ENCODE measurements around the gene TTC28. TPM values are rescaled to one million over a fixed set of nuclear protein-coding genes. Genes with fewer than 3 reads are reported as not detected.

The TTC28 gene
- total RNA-seq, 3 donors from 2014 or later, result 9.6 to 32.3 (median 13.2) TPM

DNA sequence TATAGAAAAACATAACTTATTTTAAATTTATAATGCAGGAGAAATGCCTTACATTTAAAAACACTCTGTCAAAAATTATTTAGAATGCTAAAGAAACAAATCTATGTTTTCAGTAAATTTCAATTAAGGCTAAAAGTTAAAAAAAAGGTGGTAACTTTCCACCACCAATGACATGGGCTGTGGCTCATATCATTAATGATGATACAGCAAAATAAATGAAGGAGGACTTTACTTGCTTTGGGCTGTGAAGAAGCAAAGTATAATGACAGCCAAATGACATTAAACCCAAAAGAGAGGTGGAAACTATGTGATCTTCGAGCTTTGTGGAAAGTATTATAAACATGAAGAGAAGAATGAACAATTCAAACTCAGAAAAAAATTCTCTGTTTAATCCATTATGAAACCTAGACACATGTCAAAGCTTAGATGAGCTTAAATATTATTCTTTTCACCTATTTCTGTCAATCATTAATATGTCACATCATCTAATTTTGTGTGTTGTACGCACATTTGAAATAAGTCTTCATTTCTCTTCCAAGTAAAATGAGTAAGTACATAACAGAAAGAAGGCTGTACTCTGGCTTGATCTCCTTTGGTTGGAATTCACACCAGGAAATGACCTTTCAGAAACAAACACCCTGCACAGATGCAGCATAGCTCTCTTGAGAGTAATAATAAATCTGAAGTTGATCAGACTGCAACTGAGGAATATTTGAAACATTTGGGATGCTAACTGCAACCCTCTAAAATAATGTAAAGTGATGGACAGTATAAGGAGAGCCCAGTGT, 265.8 kb downstream of the TTC28 start:
- Histone ChIP-seq H3K4me3 (no peak overlapping the region), H3K36me3 (ENCODE audit: low read depth) (no peaks in the 10 kb centered on the region), H3K9me3 (no peaks in the 10 kb centered on the region), H3K4me1 (ENCODE audit: low read depth) (no peaks in the 10 kb centered on the region)
- DNase-seq (no peak), ATAC-seq (no peak)
- intact Hi-C loops (cut with DNase I, micrococcal nuclease), result no loop called here
- TF ChIP-seq, protein P1, sequence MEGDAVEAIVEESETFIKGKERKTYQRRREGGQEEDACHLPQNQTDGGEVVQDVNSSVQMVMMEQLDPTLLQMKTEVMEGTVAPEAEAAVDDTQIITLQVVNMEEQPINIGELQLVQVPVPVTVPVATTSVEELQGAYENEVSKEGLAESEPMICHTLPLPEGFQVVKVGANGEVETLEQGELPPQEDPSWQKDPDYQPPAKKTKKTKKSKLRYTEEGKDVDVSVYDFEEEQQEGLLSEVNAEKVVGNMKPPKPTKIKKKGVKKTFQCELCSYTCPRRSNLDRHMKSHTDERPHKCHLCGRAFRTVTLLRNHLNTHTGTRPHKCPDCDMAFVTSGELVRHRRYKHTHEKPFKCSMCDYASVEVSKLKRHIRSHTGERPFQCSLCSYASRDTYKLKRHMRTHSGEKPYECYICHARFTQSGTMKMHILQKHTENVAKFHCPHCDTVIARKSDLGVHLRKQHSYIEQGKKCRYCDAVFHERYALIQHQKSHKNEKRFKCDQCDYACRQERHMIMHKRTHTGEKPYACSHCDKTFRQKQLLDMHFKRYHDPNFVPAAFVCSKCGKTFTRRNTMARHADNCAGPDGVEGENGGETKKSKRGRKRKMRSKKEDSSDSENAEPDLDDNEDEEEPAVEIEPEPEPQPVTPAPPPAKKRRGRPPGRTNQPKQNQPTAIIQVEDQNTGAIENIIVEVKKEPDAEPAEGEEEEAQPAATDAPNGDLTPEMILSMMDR (IDR thresholded peaks at IDR 0.05), result no peak

DNA sequence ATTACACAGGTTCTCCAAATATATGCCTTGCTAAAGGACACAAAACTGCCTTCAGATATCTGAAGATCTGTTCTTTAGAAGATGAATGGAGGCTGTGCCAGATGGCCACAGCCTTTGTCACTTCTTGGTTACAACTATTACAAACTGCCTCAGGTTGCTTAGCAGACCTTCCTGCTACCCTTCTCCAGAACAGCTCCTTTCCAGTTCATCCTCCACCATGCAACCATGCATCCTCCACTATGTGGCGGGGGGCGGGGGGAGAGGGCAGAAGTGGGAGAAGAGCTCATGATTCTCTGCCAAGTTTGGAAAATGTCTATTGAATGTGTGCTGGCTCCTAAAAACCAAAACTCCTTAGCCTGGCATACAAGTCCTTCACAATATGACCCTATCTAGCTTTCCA, 267.5 kb downstream of the TTC28 start:
- H3K4me3 ChIP-seq, result no peak overlapping the region
- no peaks in the 10 kb centered on the region for H3K9me3 ChIP-seq
- H3K4me1 ChIP-seq (ENCODE audit: low read depth), result no peaks in the 10 kb centered on the region
- TF ChIP-seq, protein P1 (IDR thresholded peaks at IDR 0.05), result no peak
- no peak for DNase-seq
- intact Hi-C loops (cut with DNase I, micrococcal nuclease), result no loop called here
- ATAC-seq, result no peak
- H3K36me3 ChIP-seq (ENCODE audit: low read depth), result no peaks in the 10 kb centered on the region

DNA sequence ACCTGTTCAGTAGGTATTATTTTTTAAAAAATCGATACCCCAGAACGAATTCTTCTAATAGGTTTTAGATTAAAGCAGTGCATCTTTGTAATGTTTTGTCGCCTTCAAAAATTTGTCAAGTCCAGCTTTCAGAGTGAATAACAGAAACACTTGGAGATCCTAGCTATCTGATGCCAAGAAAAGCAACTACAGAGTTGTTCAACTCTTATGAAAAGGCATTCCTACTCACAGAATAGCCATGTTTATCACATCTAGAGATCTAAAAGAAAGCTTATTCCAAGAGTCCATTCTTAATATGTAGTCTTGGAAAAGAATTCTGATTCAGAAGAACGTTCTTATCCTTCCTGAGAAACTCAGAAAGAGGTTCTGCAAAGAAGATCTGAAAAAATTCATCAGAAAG, 268.5 kb downstream of the TTC28 start:
- DNase-seq (no peak), ATAC-seq (no peak)

DNA sequence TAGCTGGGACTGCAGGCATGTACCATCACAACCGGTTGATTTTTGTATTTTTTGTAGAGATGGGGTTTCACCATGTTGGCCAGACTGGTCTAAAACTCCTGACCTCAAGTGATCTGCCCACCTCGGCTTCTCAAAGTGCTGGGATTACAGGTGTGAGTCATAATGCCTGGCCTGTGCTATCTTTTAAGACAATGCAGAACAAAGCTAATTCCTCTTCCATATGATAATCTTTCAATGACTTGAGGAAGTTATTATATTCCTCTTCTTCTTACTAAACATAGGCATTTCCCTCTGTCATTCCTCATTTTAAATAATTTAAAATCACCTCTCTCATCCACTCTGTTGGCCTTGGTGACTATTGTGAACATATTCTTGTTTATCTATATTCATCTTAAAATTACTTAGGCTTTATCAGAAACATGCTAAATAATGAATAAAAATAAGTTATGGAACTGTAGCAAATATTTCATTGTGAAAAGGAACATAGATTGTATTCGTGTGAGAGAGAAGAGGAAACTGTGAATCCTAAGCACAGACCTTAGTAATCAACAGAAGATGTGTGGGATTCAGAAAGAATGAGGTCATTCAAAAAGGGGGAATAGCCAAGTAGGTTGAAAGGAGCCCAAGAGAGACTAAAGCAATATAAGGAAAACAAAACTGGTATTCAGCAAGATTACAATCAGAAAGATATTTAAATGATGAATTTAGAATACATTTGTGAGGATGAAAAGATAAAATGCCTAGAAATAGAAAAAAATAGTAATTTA, 269.4 kb downstream of the TTC28 start:
- TF ChIP-seq, protein P1 (IDR thresholded peaks at IDR 0.05), result no peak
- ATAC-seq (no peak), DNase-seq (no peak)
- no peak overlapping the region for H3K4me3 ChIP-seq
- no peaks in the 10 kb centered on the region for H3K9me3 ChIP-seq
- H3K4me1 ChIP-seq (ENCODE audit: low read depth), result no peaks in the 10 kb centered on the region
- intact Hi-C loops (cut with DNase I, micrococcal nuclease), result no loop called here
- H3K36me3 ChIP-seq (ENCODE audit: low read depth), result no peaks in the 10 kb centered on the region

More for the DNA sequence above, 268.5 kb downstream of the TTC28 start:
- TF ChIP-seq, protein P1 (IDR thresholded peaks at IDR 0.05), result no peak
- Histone ChIP-seq H3K9me3 (no peaks in the 10 kb centered on the region), H3K4me1 (ENCODE audit: low read depth) (no peaks in the 10 kb centered on the region), H3K4me3 (no peak overlapping the region), H3K36me3 (ENCODE audit: low read depth) (no peaks in the 10 kb centered on the region)
- intact Hi-C loops (cut with DNase I, micrococcal nuclease), result no loop called here

DNA sequence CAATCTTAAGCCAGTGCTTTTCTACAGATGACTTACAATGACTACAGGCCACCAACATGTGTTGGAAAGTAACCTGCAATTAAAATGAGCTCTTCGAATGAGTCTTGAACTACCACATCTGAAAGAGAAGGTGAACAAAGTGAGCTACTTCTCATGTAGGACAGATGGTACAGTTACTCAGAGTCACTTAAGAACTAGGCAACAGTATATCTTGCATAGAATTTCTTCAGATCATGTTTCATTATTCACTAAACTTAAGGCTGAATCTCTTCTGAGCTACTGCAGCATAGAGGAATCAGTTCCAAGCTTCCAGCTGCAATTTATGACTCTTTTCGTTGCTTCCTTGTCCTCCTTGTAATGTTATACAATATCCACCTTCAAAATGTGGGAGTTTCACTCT, 270.9 kb downstream of the TTC28 start:
- H3K36me3 ChIP-seq (ENCODE audit: low read depth), result no peaks in the 10 kb centered on the region
- TF ChIP-seq, protein P1 (IDR thresholded peaks at IDR 0.05), result no peak
- no peaks in the 10 kb centered on the region for H3K4me1 ChIP-seq (ENCODE audit: low read depth)
- intact Hi-C loops (cut with DNase I, micrococcal nuclease), result no loop called here
- no peak for ATAC-seq
- DNase-seq, result no peak
- no peak overlapping the region for H3K4me3 ChIP-seq
- no peaks in the 10 kb centered on the region for H3K9me3 ChIP-seq

All from mucosa of descending colon (tissue), 3 donors.